ENCODE measurements around the gene MSH3.

Gene MSH3

DNA sequence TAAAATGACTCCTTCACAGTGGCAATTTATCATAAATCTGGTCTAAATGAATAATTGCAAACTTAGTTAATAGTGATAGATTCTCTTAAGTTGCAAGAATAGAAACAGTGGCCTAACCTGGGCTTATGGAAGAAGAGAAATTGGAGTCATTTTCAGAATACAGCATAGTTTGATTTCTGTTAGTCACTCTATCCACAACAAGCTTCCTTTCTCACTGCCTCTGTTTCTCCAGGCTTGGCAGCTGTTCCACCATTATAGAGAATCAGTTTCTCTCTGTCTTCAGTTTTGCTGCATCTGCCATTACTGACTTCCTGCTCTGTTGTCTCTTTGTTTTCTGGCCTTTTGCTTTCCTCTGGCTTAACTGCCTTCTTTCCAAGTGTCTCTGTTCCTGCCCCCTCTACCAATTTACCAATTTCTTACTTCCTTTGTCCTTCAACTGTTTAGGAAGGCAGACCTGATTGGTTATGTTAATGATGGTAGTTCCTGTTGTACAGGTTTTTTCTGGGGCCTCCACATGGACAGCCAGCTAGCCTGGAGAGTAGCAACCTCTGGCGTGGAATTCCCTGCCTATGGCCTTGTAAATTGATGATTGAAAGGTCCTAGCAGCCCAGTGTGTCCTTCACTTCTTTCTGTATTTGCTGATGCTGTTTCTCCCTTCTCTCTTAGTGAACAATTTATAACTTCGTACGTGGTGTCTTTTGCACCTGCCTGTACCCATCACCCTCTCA is 229.8 kb downstream of the MSH3 start:
- TF ChIP-seq GATA3 (IDR thresholded peaks at IDR 0.05; ENCODE audit: low read depth, low read length) (no peak), GATA2 (IDR thresholded peaks at IDR 0.05; ENCODE audit: low read depth, low read length) (no peak)

GRCh38 chr5:80884929-80885328 is 230.5 kb downstream of the MSH3 start:
- TF ChIP-seq GATA2 (IDR thresholded peaks at IDR 0.05; ENCODE audit: low read depth, low read length): no peak
- no peak for TF ChIP-seq GATA3 (IDR thresholded peaks at IDR 0.05; ENCODE audit: low read depth, low read length)

DNA sequence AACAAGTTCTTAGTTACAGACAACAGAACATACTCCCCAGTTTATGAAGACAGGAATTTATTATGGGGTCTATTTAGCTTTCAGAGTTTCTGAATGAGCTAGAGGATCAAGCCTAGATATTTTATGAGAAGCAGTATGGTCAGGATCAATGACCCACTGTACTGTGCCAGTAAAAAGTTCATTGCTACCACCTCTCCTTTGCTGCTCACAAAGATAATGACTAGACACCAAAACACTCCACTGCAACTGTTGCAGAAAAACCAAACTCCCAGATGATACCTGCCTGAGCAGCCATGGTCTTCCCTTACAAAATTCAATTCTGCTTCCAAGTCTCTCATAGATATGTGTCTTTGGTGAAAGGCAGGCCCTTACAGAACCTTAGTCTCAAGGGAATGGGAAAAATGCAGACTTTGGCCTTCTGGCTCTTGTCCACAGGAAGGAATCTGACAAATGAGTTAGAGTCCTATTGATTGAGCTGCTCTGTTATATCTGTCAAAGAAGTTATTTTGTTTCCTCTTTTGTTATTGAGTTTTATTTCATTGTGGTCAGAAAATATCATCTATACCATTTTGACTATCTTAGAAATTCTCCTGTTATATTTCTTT is 231.0 kb downstream of the MSH3 start:
- TF ChIP-seq GATA2 (IDR thresholded peaks at IDR 0.05; ENCODE audit: low read depth, low read length) (no peak), GATA3 (IDR thresholded peaks at IDR 0.05; ENCODE audit: low read depth, low read length) (no peak)

DNA sequence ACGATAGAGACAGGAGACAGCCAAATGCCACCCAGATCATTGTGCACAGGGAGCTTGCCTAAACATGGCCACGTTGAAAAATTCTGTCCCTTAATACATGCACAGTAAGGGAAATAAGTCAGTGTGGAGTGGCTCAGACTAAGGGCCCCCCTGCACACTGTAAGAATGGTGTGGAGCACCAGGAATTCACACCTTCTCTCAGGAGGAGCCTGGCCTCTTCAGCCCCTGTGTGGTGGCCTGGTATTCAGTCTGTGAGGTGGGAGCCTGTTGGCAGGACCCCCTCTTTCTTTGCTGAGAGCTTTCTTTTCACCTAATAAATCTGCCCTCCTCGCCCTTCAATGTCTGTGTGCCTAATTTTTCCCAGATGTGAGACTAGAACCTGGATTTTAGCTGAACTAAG is 239.6 kb downstream of the MSH3 start:
- TF ChIP-seq GATA3 (IDR thresholded peaks at IDR 0.05; ENCODE audit: low read depth, low read length): no peak
- no peak for TF ChIP-seq GATA2 (IDR thresholded peaks at IDR 0.05; ENCODE audit: low read depth, low read length)

DNA sequence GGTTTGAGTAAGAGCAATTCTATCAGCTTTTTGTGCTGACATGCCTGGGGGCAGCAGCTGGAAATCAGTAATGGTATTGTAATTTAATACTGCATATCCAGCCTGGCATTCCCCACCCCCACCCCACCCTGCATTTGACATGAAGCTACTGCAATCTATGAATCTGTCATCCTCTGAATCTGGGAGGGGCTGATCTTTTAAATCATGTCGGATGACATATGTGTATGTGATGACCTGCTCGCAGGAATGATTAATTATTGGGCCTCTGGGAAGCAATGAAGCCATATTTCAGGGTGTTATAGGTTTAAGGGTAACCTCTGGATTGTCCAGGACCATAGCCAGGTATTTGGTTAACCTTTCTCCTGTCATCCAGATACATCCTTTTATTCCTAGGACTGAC is 241.1 kb downstream of the MSH3 start:
- no peak for TF ChIP-seq GATA3 (IDR thresholded peaks at IDR 0.05; ENCODE audit: low read depth, low read length)
- no peak for TF ChIP-seq GATA2 (IDR thresholded peaks at IDR 0.05; ENCODE audit: low read depth, low read length)

DNA sequence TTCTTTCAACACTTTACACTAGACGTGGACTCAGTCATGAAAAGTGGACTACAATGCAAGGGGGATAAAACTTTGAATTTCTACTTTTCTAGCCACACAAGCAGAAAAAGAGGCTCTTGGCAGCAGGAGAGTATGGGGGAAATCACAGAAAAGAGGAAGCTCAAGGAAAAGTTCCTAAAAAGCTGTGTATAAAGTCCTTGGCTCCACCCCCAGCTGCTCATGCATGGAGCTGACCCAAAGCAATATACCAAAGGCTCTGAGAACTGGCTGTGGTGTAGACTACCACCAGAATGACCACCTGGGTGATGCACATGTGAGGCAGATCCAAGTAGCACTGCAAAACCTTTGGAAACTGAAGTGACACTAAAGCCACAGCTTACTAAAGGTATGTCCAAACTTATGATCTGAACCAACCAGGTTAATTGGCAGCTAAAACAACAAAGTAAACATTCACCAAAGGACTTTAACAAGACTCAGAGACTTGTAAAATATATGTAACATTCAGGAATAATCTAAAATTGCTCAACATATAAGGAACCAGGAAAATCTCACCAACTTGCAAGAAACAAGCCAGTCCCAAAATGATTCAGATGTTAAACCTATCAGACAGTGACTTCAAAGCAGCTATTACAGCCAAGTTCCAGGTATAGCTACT is 250.2 kb downstream of the MSH3 start:
- TF ChIP-seq GATA3 (IDR thresholded peaks at IDR 0.05; ENCODE audit: low read depth, low read length) (no peak), GATA2 (IDR thresholded peaks at IDR 0.05; ENCODE audit: low read depth, low read length) (no peak)

DNA sequence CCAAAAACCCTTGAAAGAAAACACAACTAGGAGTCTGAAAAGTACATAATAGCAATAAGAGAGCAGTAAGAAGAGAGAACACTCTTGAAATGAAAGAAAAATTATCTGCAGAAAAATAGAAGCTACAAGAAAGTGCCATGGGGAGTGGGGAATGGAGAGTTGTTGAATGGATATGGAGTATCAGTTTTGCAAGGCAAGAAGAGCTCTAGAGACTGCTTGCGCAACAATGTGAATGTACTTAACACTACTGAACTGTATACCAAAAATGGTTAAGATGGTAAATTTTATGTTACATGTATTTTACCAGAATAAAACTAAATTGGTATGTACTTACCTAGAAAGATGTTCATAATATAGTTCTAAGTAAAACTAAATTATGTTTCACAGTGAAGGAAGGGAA is 251.0 kb downstream of the MSH3 start:
- TF ChIP-seq GATA2 (IDR thresholded peaks at IDR 0.05; ENCODE audit: low read depth, low read length) (no peak), GATA3 (IDR thresholded peaks at IDR 0.05; ENCODE audit: low read depth, low read length) (no peak)

- TF ChIP-seq GATA2 (IDR thresholded peaks at IDR 0.05; ENCODE audit: low read depth, low read length): no peak
- no peak for TF ChIP-seq GATA3 (IDR thresholded peaks at IDR 0.05; ENCODE audit: low read depth, low read length)
Observed at GRCh38 chr5:80912479-80912878, 258.0 kb downstream of the MSH3 start.

DNA sequence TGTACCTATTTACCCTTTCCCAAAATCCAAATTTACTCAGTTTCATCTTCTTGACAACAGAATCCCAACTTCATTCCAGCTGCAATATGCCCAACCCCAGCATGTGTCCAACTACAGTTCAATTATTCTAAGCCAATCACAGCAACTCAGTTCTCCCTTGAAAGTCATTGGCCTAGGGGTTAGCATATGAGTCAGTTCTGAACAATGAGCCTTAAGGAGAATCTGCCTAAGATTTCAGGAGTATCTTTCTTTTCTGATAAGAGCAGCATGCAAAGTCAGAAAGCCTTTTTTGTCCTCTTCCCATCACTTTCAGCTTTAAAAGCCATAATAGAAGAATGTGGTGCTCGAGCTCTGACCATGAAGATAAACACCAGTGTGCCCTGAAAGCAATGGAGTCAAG is 261.3 kb downstream of the MSH3 start:
- TF ChIP-seq GATA2 (IDR thresholded peaks at IDR 0.05; ENCODE audit: low read depth, low read length) (no peak), GATA3 (IDR thresholded peaks at IDR 0.05; ENCODE audit: low read depth, low read length) (no peak)

GRCh38 chr5:80916676-80917075 is 262.2 kb downstream of the MSH3 start:
- TF ChIP-seq GATA2 (IDR thresholded peaks at IDR 0.05; ENCODE audit: low read depth, low read length) (no peak), GATA3 (IDR thresholded peaks at IDR 0.05; ENCODE audit: low read depth, low read length) (no peak)

- TF ChIP-seq GATA2 (IDR thresholded peaks at IDR 0.05; ENCODE audit: low read depth, low read length) (no peak), GATA3 (IDR thresholded peaks at IDR 0.05; ENCODE audit: low read depth, low read length) (no peak)
Observed at GRCh38 chr5:80917631-80918030, 263.2 kb downstream of the MSH3 start.

- TF ChIP-seq GATA3 (IDR thresholded peaks at IDR 0.05; ENCODE audit: low read depth, low read length): no peak
- TF ChIP-seq GATA2 (IDR thresholded peaks at IDR 0.05; ENCODE audit: low read depth, low read length): no peak
Observed at GRCh38 chr5:80919678-80920196, 265.3 kb downstream of the MSH3 start.

DNA sequence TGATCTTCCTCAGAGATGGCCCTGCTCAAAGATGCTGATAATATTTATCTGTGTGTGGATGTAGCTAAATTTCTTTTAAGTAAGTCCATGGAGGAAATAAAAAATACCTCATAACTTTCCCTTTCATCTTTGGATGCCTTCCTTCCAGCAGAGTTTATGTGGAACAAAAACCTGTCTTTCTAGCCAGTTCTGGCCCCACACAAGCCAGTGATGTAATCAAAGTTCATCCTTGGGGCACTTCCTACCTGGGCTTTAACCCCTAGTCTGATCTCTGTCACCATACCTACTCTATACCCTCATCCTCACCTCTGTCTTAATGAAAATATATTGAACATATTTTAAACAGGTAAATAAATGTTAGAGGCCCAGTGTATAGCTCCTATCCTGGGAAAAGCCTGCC is 265.9 kb downstream of the MSH3 start:
- TF ChIP-seq GATA3 (IDR thresholded peaks at IDR 0.05; ENCODE audit: low read depth, low read length) (no peak), GATA2 (IDR thresholded peaks at IDR 0.05; ENCODE audit: low read depth, low read length) (no peak)

GRCh38 chr5:80921026-80921425 is 266.6 kb downstream of the MSH3 start:
- TF ChIP-seq GATA2 (IDR thresholded peaks at IDR 0.05; ENCODE audit: low read depth, low read length): no peak
- TF ChIP-seq GATA3 (IDR thresholded peaks at IDR 0.05; ENCODE audit: low read depth, low read length): no peak

DNA sequence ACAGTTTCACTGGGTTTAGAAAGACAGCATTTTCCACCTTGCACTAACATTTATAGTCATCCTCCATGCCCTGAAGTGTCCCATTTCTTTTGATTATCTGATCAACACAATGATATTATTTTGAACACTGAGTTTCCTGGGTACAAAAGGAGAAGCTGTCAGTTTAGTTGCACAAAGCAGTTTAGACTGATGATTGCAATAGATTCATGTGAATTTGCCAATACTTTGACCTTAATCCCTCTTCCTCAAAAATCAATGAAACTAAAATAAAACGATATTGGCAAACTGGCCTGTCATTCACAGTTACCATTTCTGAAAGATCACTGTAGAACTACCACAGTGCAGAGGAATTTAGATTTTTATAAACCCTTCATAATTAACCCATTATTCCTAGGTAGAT is 271.5 kb downstream of the MSH3 start:
- no peak for TF ChIP-seq GATA2 (IDR thresholded peaks at IDR 0.05; ENCODE audit: low read depth, low read length)
- no peak for TF ChIP-seq GATA3 (IDR thresholded peaks at IDR 0.05; ENCODE audit: low read depth, low read length)
